ENCODE data around the gene PATJ.

The PATJ gene

DNA sequence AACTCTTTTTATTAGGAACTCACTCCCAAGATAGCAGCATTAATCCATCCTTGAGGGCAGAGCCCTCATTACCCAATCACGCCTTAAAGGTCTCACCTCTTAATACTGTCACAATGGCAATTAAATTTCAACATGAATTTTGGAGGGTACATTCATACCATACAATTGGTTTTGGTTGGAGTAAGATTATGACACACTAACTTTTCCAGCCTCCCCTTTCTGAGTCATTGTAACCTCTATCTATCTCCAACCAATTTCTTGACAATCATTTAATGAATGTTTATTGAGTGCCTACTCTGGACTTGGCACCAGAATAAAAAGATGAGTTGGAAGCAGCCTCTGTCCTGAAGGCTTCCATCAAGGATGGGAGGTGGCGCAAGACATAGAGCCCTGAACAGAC is 358.2 kb downstream of the PATJ start:
- Histone ChIP-seq H3K4me1 (ENCODE audit: control insufficient read depth, insufficient read depth, low read length) (peaks cover 3% of the 10 kb centered on the region), H3K4me3 (ENCODE audit: insufficient read depth, low read depth, low read length) (no peak overlapping the region), H3K27me3 (ENCODE audit: control insufficient read depth, insufficient read depth, low read length, poor library complexity, severe bottlenecking) (no peaks in the 10 kb centered on the region), H3K36me3 (ENCODE audit: control insufficient read depth, insufficient read depth, low read length) (no peaks in the 10 kb centered on the region), H3K9me3 (ENCODE audit: control insufficient read depth, low read length) (no peaks in the 10 kb centered on the region), H3K27ac (ENCODE audit: insufficient read depth, low read depth, low read length, poor library complexity, severe bottlenecking) (no peak overlapping the region)
- WGBS, 2 experiments = 96 to 100% methylated on average over 2 of the region's 2 CpGs

DNA sequence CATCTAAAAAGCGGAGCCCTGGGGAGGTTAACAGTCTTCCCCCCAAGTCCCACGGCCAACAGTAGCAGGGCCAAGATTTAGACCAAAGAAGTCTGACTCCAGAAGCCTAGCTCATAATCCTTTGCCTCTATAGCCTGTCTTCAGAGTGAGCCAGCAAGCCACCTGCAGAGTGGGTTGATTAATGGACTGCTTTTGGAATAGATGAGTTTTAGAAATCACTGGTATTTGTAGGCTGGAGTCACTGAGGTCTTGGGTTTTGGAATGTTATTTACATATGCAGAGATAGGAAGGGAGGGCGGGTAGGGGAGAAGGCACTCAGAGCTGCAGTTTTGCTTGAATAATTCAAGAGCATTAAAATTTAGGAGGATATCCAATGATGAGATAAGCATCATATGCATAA is 361.6 kb downstream of the PATJ start:
- WGBS, 2 experiments = 85 to 90% methylated on average over 3 of the region's 3 CpGs

GRCh38 chr1:62107923-62108322 is 365.6 kb downstream of the PATJ start:
- 92 to 100% methylated on average over 1 of the region's 1 CpG for WGBS, 2 experiments

More for the DNA sequence above, 361.6 kb downstream of the PATJ start:
- Histone ChIP-seq H3K9me3 (ENCODE audit: control insufficient read depth, low read length) (no peaks in the 10 kb centered on the region), H3K36me3 (ENCODE audit: control insufficient read depth, insufficient read depth, low read length) (no peaks in the 10 kb centered on the region), H3K4me1 (ENCODE audit: control insufficient read depth, insufficient read depth, low read length) (peaks cover 3% of the 10 kb centered on the region), H3K27me3 (ENCODE audit: control insufficient read depth, insufficient read depth, low read length, poor library complexity, severe bottlenecking) (no peaks in the 10 kb centered on the region), H3K4me3 (ENCODE audit: insufficient read depth, low read depth, low read length) (no peak overlapping the region), H3K27ac (ENCODE audit: insufficient read depth, low read depth, low read length, poor library complexity, severe bottlenecking) (no peak overlapping the region)

GRCh38 chr1:62109124-62109523 is 366.8 kb downstream of the PATJ start:
- Histone ChIP-seq H3K36me3 (ENCODE audit: control insufficient read depth, insufficient read depth, low read length) (no peaks in the 10 kb centered on the region), H3K9me3 (ENCODE audit: control insufficient read depth, low read length) (no peaks in the 10 kb centered on the region), H3K4me1 (ENCODE audit: control insufficient read depth, insufficient read depth, low read length) (peaks cover 3% of the 10 kb centered on the region), H3K27ac (ENCODE audit: insufficient read depth, low read depth, low read length, poor library complexity, severe bottlenecking) (no peak overlapping the region), H3K27me3 (ENCODE audit: control insufficient read depth, insufficient read depth, low read length, poor library complexity, severe bottlenecking) (no peaks in the 10 kb centered on the region), H3K4me3 (ENCODE audit: insufficient read depth, low read depth, low read length) (no peak overlapping the region)
- 85 to 86% methylated on average over 5 of the region's 5 CpGs for WGBS, 2 experiments

More at GRCh38 chr1:62107923-62108322, 365.6 kb downstream of the PATJ start:
- H3K36me3 ChIP-seq (ENCODE audit: control insufficient read depth, insufficient read depth, low read length) = no peaks in the 10 kb centered on the region
- H3K9me3 ChIP-seq (ENCODE audit: control insufficient read depth, low read length) = no peaks in the 10 kb centered on the region
- H3K4me1 ChIP-seq (ENCODE audit: control insufficient read depth, insufficient read depth, low read length) = peaks cover 3% of the 10 kb centered on the region
- H3K27ac ChIP-seq (ENCODE audit: insufficient read depth, low read depth, low read length, poor library complexity, severe bottlenecking) = no peak overlapping the region
- H3K27me3 ChIP-seq (ENCODE audit: control insufficient read depth, insufficient read depth, low read length, poor library complexity, severe bottlenecking) = no peaks in the 10 kb centered on the region
- no peak overlapping the region for H3K4me3 ChIP-seq (ENCODE audit: insufficient read depth, low read depth, low read length)

DNA sequence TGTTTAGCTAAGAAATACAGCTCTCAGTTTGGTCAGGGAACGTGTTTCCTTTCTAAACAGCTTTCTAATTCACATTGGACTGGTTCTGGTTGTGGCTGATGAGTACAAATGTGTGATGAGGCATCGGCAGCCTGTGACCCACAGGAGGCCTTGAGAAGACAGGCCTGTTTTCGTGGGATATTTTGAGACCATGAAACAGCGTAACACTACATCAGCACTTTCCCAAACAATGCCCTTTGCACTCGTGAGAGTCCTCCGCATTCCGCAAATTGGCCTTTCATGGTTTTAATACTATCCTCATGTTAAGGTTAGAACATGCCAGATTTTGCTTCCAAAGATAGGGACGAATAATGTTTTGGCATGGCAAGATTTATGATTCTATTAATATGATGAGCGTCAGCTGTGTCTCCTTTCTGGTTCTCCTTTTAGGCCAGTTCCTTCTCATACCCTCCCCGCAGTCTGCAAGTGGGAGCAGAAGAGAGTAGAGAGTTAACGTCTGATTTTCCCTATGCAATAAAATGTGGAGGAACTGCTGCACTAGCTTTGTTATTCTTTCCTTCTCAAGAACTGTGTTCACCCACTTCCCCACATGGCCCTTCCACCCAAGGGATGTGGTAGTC is 368.0 kb downstream of the PATJ start:
- Histone ChIP-seq H3K4me1 (ENCODE audit: control insufficient read depth, insufficient read depth, low read length) (peaks cover under 1% of the 10 kb centered on the region), H3K4me3 (ENCODE audit: insufficient read depth, low read depth, low read length) (no peak overlapping the region), H3K27ac (ENCODE audit: insufficient read depth, low read depth, low read length, poor library complexity, severe bottlenecking) (no peak overlapping the region), H3K27me3 (ENCODE audit: control insufficient read depth, insufficient read depth, low read length, poor library complexity, severe bottlenecking) (no peaks in the 10 kb centered on the region), H3K9me3 (ENCODE audit: control insufficient read depth, low read length) (no peaks in the 10 kb centered on the region), H3K36me3 (ENCODE audit: control insufficient read depth, insufficient read depth, low read length) (no peaks in the 10 kb centered on the region)
- 88 to 92% methylated on average over 11 of the region's 11 CpGs for WGBS, 2 experiments

- no peak overlapping the region for H3K4me3 ChIP-seq (ENCODE audit: insufficient read depth, low read depth, low read length)
- H3K4me1 ChIP-seq (ENCODE audit: control insufficient read depth, insufficient read depth, low read length) = no peaks in the 10 kb centered on the region
- no peaks in the 10 kb centered on the region for H3K36me3 ChIP-seq (ENCODE audit: control insufficient read depth, insufficient read depth, low read length)
- 89 to 93% methylated on average over 1 of the region's 1 CpG for WGBS, 2 experiments
- H3K9me3 ChIP-seq (ENCODE audit: control insufficient read depth, low read length) = no peaks in the 10 kb centered on the region
- H3K27me3 ChIP-seq (ENCODE audit: control insufficient read depth, insufficient read depth, low read length, poor library complexity, severe bottlenecking) = no peaks in the 10 kb centered on the region
- no peak overlapping the region for H3K27ac ChIP-seq (ENCODE audit: insufficient read depth, low read depth, low read length, poor library complexity, severe bottlenecking)
Measured at GRCh38 chr1:62111084-62111483, 368.8 kb downstream of the PATJ start.

DNA sequence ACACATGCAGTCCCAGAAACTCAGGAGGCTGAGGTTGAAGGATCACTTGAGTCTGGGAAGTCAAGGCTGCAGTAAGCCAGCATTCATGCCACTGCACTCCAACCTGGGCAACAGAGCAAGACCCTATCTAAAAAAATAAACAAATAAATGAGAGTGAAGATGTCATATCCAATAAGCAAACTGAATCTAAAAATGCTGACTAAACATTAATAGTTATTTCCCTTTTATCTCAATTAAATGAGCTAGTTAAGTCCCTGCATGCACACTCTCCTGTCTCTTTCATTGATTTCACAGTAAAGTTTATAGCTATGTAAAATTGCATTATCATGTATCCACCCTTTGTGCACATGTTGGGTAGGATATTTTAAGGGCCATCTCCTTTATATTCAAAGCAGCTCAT is 371.2 kb downstream of the PATJ start:
- Histone ChIP-seq H3K4me3 (ENCODE audit: insufficient read depth, low read depth, low read length) (no peak overlapping the region), H3K9me3 (ENCODE audit: control insufficient read depth, low read length) (no peaks in the 10 kb centered on the region), H3K27ac (ENCODE audit: insufficient read depth, low read depth, low read length, poor library complexity, severe bottlenecking) (no peak overlapping the region), H3K36me3 (ENCODE audit: control insufficient read depth, insufficient read depth, low read length) (no peaks in the 10 kb centered on the region), H3K4me1 (ENCODE audit: control insufficient read depth, insufficient read depth, low read length) (no peaks in the 10 kb centered on the region), H3K27me3 (ENCODE audit: control insufficient read depth, insufficient read depth, low read length, poor library complexity, severe bottlenecking) (no peaks in the 10 kb centered on the region)

- Histone ChIP-seq H3K27ac (ENCODE audit: insufficient read depth, low read depth, low read length, poor library complexity, severe bottlenecking) (no peak overlapping the region), H3K4me1 (ENCODE audit: control insufficient read depth, insufficient read depth, low read length) (no peaks in the 10 kb centered on the region), H3K36me3 (ENCODE audit: control insufficient read depth, insufficient read depth, low read length) (no peaks in the 10 kb centered on the region), H3K27me3 (ENCODE audit: control insufficient read depth, insufficient read depth, low read length, poor library complexity, severe bottlenecking) (no peaks in the 10 kb centered on the region), H3K4me3 (ENCODE audit: insufficient read depth, low read depth, low read length) (no peak overlapping the region), H3K9me3 (ENCODE audit: control insufficient read depth, low read length) (no peaks in the 10 kb centered on the region)
- WGBS, 2 experiments = 90 to 97% methylated on average over 5 to 6 of the region's 6 CpGs
Measured at GRCh38 chr1:62117018-62117750, 374.9 kb downstream of the PATJ start.

- no peak overlapping the region for H3K4me3 ChIP-seq (ENCODE audit: insufficient read depth, low read depth, low read length)
- WGBS, 2 experiments = 86 to 95% methylated on average over 5 of the region's 5 CpGs
- no peaks in the 10 kb centered on the region for H3K4me1 ChIP-seq (ENCODE audit: control insufficient read depth, insufficient read depth, low read length)
- no peaks in the 10 kb centered on the region for H3K27me3 ChIP-seq (ENCODE audit: control insufficient read depth, insufficient read depth, low read length, poor library complexity, severe bottlenecking)
- H3K27ac ChIP-seq (ENCODE audit: insufficient read depth, low read depth, low read length, poor library complexity, severe bottlenecking) = no peak overlapping the region
- no peaks in the 10 kb centered on the region for H3K36me3 ChIP-seq (ENCODE audit: control insufficient read depth, insufficient read depth, low read length)
- no peaks in the 10 kb centered on the region for H3K9me3 ChIP-seq (ENCODE audit: control insufficient read depth, low read length)
Measured at GRCh38 chr1:62126579-62127290, 384.5 kb downstream of the PATJ start.

DNA sequence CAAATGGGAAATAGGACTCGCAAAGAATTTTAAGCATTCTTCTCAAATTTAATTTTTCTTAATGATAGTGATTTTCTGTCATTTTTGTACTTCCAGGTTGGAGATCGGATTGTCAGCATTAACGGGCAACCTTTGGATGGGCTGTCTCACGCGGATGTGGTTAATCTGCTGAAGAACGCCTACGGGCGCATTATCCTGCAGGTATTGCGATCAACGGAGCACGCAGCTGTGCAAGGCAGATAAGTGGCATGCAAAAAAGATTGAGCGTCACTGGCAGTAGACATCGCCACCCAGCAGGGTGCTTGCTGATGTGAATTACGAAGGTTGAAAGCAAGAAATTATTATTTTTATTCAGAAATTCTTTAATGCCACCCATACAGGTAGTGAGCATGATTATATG is 386.5 kb downstream of the PATJ start:
- no peaks in the 10 kb centered on the region for H3K4me1 ChIP-seq (ENCODE audit: control insufficient read depth, insufficient read depth, low read length)
- no peaks in the 10 kb centered on the region for H3K36me3 ChIP-seq (ENCODE audit: control insufficient read depth, insufficient read depth, low read length)
- no peaks in the 10 kb centered on the region for H3K9me3 ChIP-seq (ENCODE audit: control insufficient read depth, low read length)
- H3K27ac ChIP-seq (ENCODE audit: insufficient read depth, low read depth, low read length, poor library complexity, severe bottlenecking) = no peak overlapping the region
- 91 to 92% methylated on average over 13 to 14 of the region's 14 CpGs for WGBS, 2 experiments
- H3K4me3 ChIP-seq (ENCODE audit: insufficient read depth, low read depth, low read length) = no peak overlapping the region
- no peaks in the 10 kb centered on the region for H3K27me3 ChIP-seq (ENCODE audit: control insufficient read depth, insufficient read depth, low read length, poor library complexity, severe bottlenecking)

All from ectodermal cell (in vitro differentiated cells).